Raji (cell line): ENCODE data around the gene UBAC2.

ENCODE experiments used
- POLR2A ChIP-seq: IDR thresholded peaks from 2 replicates; pipeline ENCODE4 v1.6.1; 2011; ENCODE audit warnings: low read depth, low read length, control low read depth; ENCODE audit not compliant: insufficient read depth

Gene UBAC2

GRCh38 chr13:99314640-99315176 is 114.1 kb downstream of the UBAC2 start:
- TF ChIP-seq POLR2A: no peak

- no peak for TF ChIP-seq POLR2A
Observed at GRCh38 chr13:99315186-99315585, 114.5 kb downstream of the UBAC2 start.

- no peak for TF ChIP-seq POLR2A
Observed at GRCh38 chr13:99316224-99316623, 115.6 kb downstream of the UBAC2 start.

DNA sequence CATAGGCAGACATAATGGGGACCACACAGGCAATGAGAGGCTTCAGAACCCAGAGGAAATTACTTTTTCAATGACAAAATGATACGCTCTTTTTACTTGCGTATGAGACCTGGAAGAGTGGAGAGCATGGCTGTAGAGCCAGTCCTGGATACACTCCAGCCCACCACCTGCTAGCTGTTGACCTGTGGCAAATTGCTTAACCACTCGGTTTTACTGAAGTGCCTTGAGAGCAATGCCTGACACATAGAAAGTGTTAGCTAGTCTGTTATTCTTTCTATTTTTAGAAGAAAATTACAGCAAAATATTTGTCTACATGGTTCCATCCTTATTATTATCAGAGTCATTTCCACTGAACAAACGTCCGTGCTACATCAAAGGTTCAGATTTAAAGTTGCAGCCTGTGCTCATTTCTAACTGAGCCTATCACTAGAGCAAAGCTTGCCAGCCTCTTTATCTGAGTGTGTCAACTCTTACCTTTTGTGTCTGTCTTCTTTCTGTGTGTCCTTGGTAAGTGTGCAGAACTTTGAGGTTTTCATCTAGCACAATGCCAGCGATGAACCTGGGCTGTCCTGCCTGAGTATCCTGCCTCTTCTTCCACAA is 116.1 kb downstream of the UBAC2 start:
- no peak for TF ChIP-seq POLR2A

DNA sequence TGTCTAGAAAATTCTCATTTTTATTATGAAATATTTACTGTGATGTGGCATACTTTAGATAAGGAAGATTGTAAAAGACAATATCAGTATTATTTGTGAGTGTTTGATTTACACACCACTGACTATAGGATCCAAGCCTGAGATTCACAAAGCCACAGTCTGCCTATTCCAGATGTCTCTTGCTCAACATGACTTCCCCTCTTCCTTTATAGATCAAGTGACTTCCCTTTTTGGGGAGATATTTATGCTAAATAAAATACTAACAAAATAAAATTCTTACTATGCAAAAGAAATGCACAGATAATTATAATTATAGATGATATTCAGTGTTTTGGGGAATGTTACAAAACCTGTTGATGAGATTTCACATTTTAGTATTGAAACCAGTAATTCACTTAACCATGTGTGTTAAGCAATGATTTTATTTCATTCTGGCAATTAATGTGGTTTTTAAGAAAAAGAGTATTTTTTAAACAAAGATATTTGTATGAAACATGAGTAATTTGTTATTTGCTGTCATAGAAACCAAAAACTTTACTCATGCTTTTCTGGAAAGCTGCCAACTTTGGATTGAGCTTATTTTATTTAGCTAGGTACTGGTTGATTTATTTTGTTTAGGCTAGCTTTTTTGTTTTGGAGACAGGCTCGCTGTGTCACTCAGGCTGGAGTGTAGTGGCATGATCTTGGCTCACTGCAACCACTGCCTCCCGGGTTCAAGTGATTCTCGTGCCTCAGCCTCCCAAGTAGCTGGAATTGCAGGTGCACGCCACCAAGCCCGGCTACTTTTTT is 120.2 kb downstream of the UBAC2 start:
- TF ChIP-seq POLR2A: no peak

- no peak for TF ChIP-seq POLR2A
Observed at GRCh38 chr13:99321709-99322108, 121.1 kb downstream of the UBAC2 start.

GRCh38 chr13:99322297-99323103 is 121.8 kb downstream of the UBAC2 start:
- no peak for TF ChIP-seq POLR2A

GRCh38 chr13:99323488-99323887 is 122.8 kb downstream of the UBAC2 start:
- TF ChIP-seq POLR2A: no peak

GRCh38 chr13:99326012-99326411 is 125.4 kb downstream of the UBAC2 start:
- no peak for TF ChIP-seq POLR2A

- TF ChIP-seq POLR2A: no peak
Observed at GRCh38 chr13:99327126-99327525, 126.5 kb downstream of the UBAC2 start.

GRCh38 chr13:99327761-99328160 is 127.1 kb downstream of the UBAC2 start:
- no peak for TF ChIP-seq POLR2A

DNA sequence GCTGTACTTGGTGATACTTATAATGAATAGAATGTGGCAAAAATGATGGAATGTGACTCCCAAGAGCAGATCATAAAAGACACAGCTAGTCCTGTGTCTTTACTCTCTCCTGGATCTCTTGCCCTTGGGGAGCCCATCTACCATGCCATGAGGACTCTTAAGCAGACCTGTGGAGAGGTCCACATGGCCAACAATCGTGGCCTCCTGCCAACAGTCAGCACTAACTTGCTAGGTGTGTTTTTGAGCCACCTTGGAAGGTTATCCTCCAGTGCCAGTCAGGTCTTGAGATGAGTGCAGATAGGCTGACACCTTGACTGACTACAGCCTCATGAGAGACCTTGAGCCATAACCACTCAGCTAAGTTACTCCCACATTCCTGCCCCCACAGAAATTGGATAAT is 128.8 kb downstream of the UBAC2 start:
- TF ChIP-seq POLR2A: no peak

DNA sequence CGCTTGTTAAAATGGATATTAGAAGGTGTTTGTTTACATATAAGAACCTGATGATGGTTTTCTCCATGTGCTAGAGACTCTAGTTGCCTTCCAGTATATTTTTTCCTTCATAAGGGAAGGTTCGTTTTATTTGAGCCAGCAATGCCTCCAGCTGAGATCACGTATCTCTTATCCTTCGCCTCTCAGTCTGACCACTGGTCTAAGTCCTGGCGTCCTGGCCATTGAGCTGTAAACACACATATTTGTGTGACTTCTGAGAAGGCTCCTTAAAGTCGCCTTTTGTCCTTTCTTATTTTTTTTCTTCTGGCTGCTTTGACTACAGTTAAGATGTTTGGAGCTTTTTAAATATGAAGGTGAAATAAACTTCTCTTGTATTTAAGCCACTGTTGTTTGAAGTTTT is 130.3 kb downstream of the UBAC2 start:
- no peak for TF ChIP-seq POLR2A

- TF ChIP-seq POLR2A: no peak
Observed at GRCh38 chr13:99331881-99332293, 131.2 kb downstream of the UBAC2 start.

DNA sequence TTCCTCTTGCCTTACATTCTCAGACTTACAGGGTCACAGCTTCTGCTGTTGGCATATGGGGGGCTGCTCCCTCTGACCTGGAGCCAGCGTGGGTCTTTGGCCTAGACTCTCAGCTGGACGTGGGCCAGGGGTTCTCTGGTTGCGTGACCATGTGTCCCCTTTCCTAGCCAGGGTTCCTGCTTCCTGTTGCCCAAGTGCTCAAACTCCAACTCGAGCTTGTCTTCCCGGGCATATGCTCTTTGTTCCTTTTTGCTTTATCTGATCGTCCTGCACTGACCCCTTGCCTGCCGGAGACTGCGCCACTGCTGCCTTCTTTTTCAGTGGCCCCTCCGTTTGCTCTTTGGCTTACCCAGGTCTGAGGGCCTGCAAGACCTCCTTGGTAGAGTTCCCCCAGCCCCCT is 131.8 kb downstream of the UBAC2 start:
- TF ChIP-seq POLR2A: no peak

DNA sequence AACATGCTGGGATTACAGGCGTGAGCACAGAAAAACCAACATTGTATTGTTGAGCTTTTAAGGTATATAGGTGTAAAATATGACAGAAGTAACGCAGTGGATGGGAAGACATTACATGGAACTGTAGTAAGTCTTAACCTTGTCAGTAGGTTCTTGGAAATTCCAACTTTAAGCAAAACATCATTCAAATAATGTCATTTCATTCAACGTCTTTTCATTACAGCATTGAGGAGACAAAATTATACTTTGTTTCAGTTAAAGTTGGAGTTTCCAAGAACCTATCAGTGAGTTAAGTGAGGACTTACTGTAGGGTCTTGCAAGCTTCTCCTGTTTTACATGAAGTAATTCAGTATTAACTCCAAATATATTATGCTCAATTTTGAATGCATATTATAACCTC is 133.6 kb downstream of the UBAC2 start:
- TF ChIP-seq POLR2A: no peak

GRCh38 chr13:99335087-99335486 is 134.4 kb downstream of the UBAC2 start:
- no peak for TF ChIP-seq POLR2A
